Thyroid gland (tissue), 4 donors: ENCODE measurements around the gene EPHB3. TPM values are rescaled to one million over a fixed set of nuclear protein-coding genes. Genes with fewer than 3 reads are reported as not detected.

Experiments
- DNase-seq, 2 donors: peaks; one replicate each; pipeline ENCODE4 v3.0.0-alpha.2; 2019
- H3K27ac ChIP-seq, 3 donors: fragments of 200-600 bp; sonication (generic); 1 replicate in 2 of 3; 2 replicates in 1 of 3; pipeline ENCODE4 v1.5.1; 2016 to 2019; ENCODE audit warnings: mild to moderate bottlenecking in 1 of 3, moderate library complexity in 1 of 3
- H3K27me3 ChIP-seq: fragments of 200-600 bp; sonication (generic); one replicate; pipeline ENCODE4 v1.5.1; 2019
- H3K36me3 ChIP-seq, 2 donors: fragments of 200-600 bp; sonication (generic); one replicate each; pipeline ENCODE4 v1.5.1; 2016 to 2019
- H3K4me1 ChIP-seq, 2 donors: fragments of 200-600 bp; sonication (generic); one replicate each; pipeline ENCODE4 v1.5.1; 2017 to 2019
- H3K4me3 ChIP-seq, 3 donors: fragments of 200-600 bp; sonication (generic); replicated peaks in 1 of 3; 1 replicate in 2 of 3; 2 replicates in 1 of 3; pipeline ENCODE4 v1.5.1; 2016; ENCODE audit warnings: mild to moderate bottlenecking in 1 of 3
- H3K9me3 ChIP-seq: fragments of 200-600 bp; sonication (generic); one replicate; pipeline ENCODE4 v1.5.1; 2017
- POLR2A ChIP-seq, 2 donors: fragments of 450-650 bp; IDR thresholded peaks; one replicate each; pipeline ENCODE4 v1.6.1; 2017; ENCODE audit warnings: antibody characterized with exemption in 2 of 2, mild to moderate bottlenecking in 2 of 2, moderate library complexity in 1 of 2
- WGBS, 2 donors: methylation state at CpG; one replicate each; pipeline ENCODE4 v1.1.5; 2017; 5-methylcytosine and 5-hydroxymethylcytosine counted together
- intact Hi-C: fragments of 100-400 bp; cut with DNase I; formaldehyde crosslinking; loops from one replicate; pipeline ENCODE4 v1.15.1; 2023
- total RNA-seq, 4 donors: library from RNA; depleted of rRNA; stranded (reverse); fragments of >200 nt; gene quantifications; one replicate each; pipeline ENCODE4 v1.2.3, GENCODE V29; 2016
- TF ChIP-seq, protein P1 (sequence below), 6 experiments: fragments of 200-600 bp in 3 of 6; fragments of 450-650 bp in 3 of 6; sonication (generic) in 3 of 6; IDR thresholded peaks; one replicate each; pipeline ENCODE4 v1.5.1; 2016 to 2019; ENCODE audit warnings: antibody characterized with exemption in 6 of 6, mild to moderate bottlenecking in 2 of 6, inconsistent platforms in 1 of 6, moderate library complexity in 1 of 6

The EPHB3 gene
- total RNA-seq, 4 donors from 2014 or later, result 0.46 to 2.7 (median 1.1) TPM

GRCh38 chr3:184578822-184579221, 17.2 kb downstream of the EPHB3 start:
- Histone ChIP-seq H3K4me3 (no peak overlapping the region), H3K27ac (no peak overlapping the region), H3K9me3 (no peaks in the 10 kb centered on the region), H3K36me3 (no peaks in the 10 kb centered on the region), H3K27me3 (no peaks in the 10 kb centered on the region), H3K4me1 (peaks cover 5 to 9% of the 10 kb centered on the region in 2 donors)
- no peak for DNase-seq
- TF ChIP-seq POLR2A (IDR thresholded peaks at IDR 0.05), result no peak
- TF ChIP-seq, protein P1, sequence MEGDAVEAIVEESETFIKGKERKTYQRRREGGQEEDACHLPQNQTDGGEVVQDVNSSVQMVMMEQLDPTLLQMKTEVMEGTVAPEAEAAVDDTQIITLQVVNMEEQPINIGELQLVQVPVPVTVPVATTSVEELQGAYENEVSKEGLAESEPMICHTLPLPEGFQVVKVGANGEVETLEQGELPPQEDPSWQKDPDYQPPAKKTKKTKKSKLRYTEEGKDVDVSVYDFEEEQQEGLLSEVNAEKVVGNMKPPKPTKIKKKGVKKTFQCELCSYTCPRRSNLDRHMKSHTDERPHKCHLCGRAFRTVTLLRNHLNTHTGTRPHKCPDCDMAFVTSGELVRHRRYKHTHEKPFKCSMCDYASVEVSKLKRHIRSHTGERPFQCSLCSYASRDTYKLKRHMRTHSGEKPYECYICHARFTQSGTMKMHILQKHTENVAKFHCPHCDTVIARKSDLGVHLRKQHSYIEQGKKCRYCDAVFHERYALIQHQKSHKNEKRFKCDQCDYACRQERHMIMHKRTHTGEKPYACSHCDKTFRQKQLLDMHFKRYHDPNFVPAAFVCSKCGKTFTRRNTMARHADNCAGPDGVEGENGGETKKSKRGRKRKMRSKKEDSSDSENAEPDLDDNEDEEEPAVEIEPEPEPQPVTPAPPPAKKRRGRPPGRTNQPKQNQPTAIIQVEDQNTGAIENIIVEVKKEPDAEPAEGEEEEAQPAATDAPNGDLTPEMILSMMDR (IDR thresholded peaks at IDR 0.05), result no peak
- intact Hi-C loops, result no loop called here
- 85% methylated on average over 7 of the region's 7 CpGs for WGBS, 2 donors

DNA sequence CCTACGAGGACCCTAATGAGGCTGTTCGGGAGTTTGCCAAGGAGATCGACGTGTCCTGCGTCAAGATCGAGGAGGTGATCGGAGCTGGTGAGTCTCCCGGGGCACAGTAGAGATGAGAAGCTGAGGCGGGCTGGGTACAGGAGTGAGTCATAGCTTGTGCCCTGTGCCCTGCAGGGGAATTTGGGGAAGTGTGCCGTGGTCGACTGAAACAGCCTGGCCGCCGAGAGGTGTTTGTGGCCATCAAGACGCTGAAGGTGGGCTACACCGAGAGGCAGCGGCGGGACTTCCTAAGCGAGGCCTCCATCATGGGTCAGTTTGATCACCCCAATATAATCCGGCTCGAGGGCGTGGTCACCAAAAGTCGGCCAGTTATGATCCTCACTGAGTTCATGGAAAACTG, 17.9 kb downstream of the EPHB3 start:
- intact Hi-C loops, result no loop called here
- 94 to 96% methylated on average over 18 to 22 of the region's 22 CpGs for WGBS, 2 donors
- H3K4me3 ChIP-seq, result no peak overlapping the region
- DNase-seq, result no peak
- no peaks in the 10 kb centered on the region for H3K27me3 ChIP-seq
- H3K27ac ChIP-seq, result no peak overlapping the region
- H3K9me3 ChIP-seq, result no peaks in the 10 kb centered on the region
- no peaks in the 10 kb centered on the region for H3K36me3 ChIP-seq
- TF ChIP-seq, protein P1 (IDR thresholded peaks at IDR 0.05), result no peak
- no peak for TF ChIP-seq POLR2A (IDR thresholded peaks at IDR 0.05)
- H3K4me1 ChIP-seq, result peaks cover 5 to 11% of the 10 kb centered on the region in 2 donors

GRCh38 chr3:184580376-184580775, 18.8 kb downstream of the EPHB3 start:
- H3K27ac ChIP-seq, result no peak overlapping the region
- no peaks in the 10 kb centered on the region for H3K27me3 ChIP-seq
- DNase-seq, result no peak
- no peaks in the 10 kb centered on the region for H3K9me3 ChIP-seq
- H3K4me3 ChIP-seq, result no peak overlapping the region
- intact Hi-C loops, result no loop called here
- H3K36me3 ChIP-seq, result no peaks in the 10 kb centered on the region
- WGBS, 2 donors, result 96 to 98% methylated on average over 8 to 16 of the region's 16 CpGs
- TF ChIP-seq POLR2A (IDR thresholded peaks at IDR 0.05), result no peak
- TF ChIP-seq, protein P1 (IDR thresholded peaks at IDR 0.05), result no peak
- peaks cover 5 to 11% of the 10 kb centered on the region in 2 donors for H3K4me1 ChIP-seq

DNA sequence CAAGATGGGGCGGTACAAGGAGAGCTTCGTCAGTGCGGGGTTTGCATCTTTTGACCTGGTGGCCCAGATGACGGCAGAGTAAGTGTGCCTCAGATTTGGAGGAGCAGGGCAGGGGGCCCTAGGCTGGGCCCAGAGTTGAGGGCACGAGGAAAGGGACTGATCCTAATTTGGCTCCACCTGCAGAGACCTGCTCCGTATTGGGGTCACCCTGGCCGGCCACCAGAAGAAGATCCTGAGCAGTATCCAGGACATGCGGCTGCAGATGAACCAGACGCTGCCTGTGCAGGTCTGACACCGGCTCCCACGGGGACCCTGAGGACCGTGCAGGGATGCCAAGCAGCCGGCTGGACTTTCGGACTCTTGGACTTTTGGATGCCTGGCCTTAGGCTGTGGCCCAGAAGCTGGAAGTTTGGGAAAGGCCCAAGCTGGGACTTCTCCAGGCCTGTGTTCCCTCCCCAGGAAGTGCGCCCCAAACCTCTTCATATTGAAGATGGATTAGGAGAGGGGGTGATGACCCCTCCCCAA, 19.8 kb downstream of the EPHB3 start:
- TF ChIP-seq POLR2A (IDR thresholded peaks at IDR 0.05), result no peak
- TF ChIP-seq, protein P1 (IDR thresholded peaks at IDR 0.05), result no peak
- DNase-seq, result no peak
- intact Hi-C loops, result no loop called here
- no peak overlapping the region for H3K4me3 ChIP-seq
- H3K27ac ChIP-seq, result no peak overlapping the region
- 93 to 95% methylated on average over 9 to 13 of the region's 15 CpGs for whole genome bisulfite sequencing, 2 donors
- no peaks in the 10 kb centered on the region for H3K27me3 ChIP-seq
- no peaks in the 10 kb centered on the region for H3K9me3 ChIP-seq
- peaks cover 5 to 11% of the 10 kb centered on the region in 2 donors for H3K4me1 ChIP-seq
- no peaks in the 10 kb centered on the region for H3K36me3 ChIP-seq

DNA sequence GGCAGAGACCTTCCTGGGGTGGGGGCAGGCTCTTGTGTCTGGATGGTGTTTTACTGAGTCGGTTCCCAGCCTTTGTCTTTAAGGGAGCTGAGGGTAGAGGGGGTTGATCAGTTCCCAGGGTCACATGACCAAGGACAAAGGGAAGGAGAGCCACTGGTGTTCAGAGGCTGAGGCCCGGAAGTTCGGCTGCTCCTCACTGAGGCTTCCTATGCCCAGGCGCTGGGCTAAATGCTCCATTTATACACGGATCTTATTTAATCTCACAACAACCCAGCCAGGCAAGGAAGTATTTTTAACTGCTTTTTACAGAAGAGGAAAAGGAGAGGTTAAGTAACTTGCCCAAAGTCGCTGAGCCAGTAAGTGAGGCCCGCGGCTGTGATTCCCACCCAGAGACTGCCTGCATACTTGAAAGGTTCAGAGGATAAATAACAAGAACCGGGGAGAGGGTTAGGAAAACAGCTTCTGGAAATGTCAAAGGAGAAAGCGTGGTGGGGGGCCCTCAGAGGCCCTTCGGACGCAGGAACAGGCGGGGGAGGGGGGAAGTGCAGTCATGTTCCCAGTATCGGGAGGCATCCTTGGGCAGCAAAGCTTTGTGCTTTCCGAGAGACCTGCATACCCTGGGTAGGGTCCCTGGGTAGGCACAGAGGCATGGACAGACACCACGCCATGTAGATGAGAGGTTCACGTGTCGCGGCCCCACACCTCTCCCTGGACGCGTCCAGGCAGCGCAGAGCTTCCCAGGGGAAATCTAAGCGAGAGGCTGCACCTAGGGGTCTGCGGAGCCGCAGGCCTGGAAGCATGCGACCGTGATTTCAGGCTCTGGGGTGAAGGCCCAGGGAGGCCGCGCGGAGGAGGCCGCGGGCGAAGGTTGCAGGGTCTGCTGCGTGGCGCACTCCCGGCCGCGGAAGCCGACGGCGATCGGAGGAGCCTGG, 21.3 kb downstream of the EPHB3 start:
- H3K27me3 ChIP-seq, result no peaks in the 10 kb centered on the region
- peak in 1 of 2 donors; percentile 41 for DNase-seq
- WGBS, 2 donors, result 21 to 55% methylated on average over 16 to 29 of the region's 42 CpGs
- intact Hi-C loops, result no loop called here
- TF ChIP-seq, protein P1 (IDR thresholded peaks at IDR 0.05), result no peak
- peak in 1 of 2 donors; percentile 43 for TF ChIP-seq POLR2A (IDR thresholded peaks at IDR 0.05)
- H3K27ac ChIP-seq, result peak overlapping the region in 2 of 3 donors; percentile 9 to 50
- H3K36me3 ChIP-seq, result no peaks in the 10 kb centered on the region
- H3K9me3 ChIP-seq, result no peaks in the 10 kb centered on the region
- peaks cover 5 to 11% of the 10 kb centered on the region in 2 donors for H3K4me1 ChIP-seq
- H3K4me3 ChIP-seq, result peak overlapping the region in 2 of 3 donors; percentile 30 to 51
